DMS 273 (cell line): Measurements from ENCODE around the gene SUN1.
"Not testable (repeated sequence)": the region's sequence is repeated elsewhere in the genome, so short reads cannot be mapped to it uniquely, and the experiment has no call there.

Experiments
- DNase-seq: peaks from one replicate; lab custom pipeline; 2025; ENCODE audit not compliant: unreplicated experiment; lab: John Stamatoyannopoulos, UW

SUN1 gene

DNA sequence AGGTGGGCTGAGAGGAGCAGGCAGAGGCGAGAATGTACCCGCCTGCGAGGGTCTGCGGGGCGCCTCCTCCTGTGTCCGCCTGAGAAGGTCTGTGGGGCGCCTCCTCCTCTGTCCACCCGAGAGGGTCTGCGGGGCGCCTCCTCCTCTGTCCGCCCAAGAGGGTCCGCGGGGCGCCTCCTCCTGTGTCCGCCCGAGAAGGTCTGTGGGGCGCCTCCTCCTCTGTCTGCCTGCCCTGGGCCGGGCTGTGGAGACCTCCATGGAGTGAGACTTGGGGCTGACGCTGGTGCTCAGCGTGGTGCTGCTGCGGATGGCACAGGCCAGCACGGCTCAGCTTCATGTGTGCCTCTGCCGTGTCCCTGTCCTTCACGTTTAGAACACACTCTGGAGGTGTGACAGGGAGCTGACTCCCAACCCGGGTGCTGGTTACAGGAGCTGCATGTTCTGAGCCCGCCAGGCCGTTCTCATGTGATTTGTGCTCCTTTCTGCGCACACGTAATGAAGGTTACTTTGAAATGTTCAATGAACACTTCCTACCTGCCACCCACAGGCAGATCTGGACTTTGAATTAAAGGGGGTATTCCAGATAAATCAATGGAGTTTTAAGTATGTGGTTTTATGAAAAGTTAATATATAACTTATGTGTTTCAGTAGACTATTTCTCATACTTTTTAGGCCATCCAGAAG, 23.6 kb downstream of the SUN1 start:
- DNase-seq = no peak

DNA sequence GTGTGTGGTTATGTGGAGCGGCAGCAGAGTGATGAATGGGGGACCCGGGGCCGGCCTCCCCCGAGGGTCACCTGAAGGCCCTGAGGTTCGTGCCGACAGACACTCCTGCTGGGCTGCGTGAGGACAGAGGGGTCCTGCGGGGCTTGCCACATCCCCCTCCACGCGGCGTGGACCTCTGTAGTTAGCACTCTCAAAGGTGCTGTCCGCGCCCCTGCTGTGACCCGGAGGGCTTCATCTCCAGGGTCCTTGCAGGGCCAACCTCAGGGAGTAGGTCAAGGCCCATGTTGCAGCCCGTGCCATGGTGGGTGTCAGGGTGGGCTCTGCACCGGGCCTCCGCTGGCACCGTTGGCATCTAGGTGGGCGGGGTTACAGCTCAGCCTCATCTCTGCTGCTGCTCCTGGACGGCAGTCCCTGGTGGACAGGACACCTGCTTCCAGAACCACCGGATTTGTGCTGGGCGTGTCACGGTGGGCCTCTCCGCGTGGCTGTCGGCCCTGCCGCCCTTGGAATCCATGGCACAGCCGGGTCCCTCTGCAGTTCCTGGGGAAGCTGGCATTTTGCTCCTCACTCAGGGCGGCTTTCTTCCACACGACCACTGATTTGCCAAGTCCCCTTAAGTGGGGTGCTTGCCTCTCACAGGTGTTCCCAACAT, 24.3 kb downstream of the SUN1 start:
- DNase-seq = no peak

GRCh38 chr7:857661-858060, 25.4 kb downstream of the SUN1 start:
- no peak for DNase-seq

DNA sequence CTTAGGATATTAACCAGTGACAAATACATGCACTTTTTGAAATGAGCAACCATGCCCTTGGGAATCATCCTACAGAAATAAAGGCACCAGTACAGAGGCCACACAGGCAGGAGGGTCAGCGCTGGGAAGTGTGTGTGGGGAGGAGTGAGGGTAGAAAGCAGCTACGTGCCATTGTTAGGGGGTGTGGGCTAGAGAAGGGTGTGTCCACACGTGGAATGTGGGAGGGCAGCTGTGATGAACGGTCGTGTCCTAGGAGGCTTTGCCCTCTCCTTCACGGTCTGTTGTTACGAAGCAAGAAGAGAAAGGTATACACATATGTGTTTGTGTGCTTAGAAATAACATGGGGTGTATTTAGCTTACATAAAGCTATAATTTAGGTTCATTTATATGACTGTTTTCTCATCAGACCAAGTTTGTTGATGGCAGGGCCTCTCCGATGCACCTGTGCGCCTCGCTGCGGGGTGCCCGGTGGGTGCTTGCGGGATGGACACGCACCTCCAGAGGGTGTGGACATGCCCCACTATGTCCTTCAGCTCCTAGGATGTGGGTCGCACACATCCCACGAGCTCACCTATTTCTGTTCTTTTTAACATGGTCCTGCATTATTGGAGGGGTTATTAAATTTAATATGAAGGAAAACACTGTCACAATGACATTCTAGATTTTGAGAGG, 27.2 kb downstream of the SUN1 start:
- DNase-seq = no peak

GRCh38 chr7:860149-860548, 27.9 kb downstream of the SUN1 start:
- no peak for DNase-seq

GRCh38 chr7:861222-861621, 28.9 kb downstream of the SUN1 start:
- no peak for DNase-seq

- no peak for DNase-seq
These were observed 29.9 kb downstream of the SUN1 start for GRCh38 chr7:862157-862556.

DNA sequence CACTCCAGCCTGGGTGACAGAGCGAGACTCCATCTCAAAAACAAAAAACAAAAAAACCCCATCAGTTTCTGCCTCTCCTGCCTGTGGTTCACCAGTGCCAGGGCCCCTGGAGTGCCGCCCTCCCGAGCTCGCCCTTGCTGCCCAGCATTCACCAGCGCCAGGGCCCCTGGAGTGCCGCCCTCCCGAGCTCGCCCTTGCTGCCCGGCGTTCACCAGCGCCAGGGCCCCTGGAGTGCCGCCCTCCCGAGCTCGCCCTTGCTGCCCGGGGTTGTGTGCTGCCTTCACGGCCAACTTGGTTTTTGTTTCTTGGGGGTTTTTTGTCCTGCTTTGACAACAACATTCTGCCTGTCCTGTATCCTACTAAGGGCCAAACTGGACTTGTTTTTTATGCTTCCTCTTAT, 30.8 kb downstream of the SUN1 start:
- DNase-seq = no peak

DNA sequence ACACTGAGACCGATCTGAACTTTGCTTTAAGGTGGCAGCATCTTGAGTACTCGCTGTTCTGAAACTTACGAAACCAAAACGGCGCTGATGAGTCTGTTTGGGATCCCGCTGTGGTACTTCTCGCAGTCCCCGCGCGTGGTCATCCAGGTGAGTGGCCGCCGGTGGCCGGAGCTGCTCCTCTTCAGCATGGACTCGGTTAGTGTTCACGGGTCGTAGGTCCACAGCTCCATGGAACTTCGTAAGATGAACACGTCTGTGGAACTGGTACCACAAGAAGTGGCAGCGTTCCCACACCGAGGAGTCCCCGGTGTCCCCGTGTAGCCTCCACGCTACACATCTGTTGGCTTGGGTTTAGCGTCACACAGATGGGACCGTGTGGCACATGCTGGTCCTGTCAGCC, 33.6 kb downstream of the SUN1 start:
- no peak for DNase-seq

DNA sequence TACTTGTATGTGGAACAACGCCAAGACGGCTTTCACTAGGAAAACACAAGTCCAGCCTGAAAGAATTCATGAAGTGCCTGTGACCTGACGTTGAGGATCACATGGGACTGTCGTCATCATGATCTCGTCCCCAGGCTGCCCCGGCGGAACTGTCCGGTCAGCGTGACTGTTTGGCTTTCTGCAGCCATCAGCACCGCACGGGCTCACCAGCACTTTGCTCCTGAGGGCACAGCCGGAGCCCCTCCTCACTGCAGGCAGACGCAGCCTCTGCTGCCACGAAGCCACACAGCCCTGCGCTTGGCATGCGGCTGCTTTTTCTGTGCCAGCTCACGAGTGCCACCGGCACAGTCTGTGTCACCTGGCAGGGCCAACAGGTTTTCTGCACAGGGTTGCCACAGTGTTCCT, 34.7 kb downstream of the SUN1 start:
- no peak for DNase-seq

DNA sequence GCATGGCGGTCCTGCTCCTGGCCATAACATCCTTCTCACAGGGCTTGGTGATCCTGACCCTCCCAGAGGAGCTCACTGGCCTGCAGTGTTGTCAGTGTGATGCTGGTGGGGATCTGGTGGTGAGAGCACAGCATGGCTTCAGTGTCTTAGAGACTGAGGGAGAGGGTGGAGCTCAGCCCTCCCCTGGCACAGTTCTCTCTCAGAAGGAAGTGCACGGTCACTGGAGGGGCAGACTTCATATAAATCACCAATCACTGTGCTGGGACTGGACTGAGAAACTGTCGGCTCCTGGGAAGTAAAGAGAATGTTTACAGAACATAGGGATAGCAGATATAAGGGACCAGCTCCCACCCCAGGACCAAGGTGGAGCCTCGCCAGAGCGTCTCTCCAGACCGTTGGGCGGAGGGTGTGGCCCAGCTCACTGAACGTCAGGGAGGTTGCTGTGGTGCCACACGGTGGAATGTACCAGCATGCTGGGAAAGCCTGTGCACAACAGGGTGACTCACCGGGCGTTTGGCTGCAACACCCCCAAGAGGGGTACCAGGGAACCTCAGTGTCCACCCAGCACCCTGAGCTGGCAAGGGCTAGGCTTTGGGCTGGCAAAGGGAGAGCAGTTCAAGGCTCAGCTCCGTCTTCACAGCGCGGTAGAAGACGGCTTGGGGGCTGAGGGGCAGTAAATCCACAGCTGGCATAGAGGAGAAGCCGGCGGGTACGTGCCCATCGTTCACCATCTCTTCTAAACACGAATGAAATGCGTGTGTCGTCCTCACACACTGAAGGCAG, 35.3 kb downstream of the SUN1 start:
- DNase-seq = no peak

- no peak for DNase-seq
These were observed 35.9 kb downstream of the SUN1 start for GRCh38 chr7:868189-868486.

DNA sequence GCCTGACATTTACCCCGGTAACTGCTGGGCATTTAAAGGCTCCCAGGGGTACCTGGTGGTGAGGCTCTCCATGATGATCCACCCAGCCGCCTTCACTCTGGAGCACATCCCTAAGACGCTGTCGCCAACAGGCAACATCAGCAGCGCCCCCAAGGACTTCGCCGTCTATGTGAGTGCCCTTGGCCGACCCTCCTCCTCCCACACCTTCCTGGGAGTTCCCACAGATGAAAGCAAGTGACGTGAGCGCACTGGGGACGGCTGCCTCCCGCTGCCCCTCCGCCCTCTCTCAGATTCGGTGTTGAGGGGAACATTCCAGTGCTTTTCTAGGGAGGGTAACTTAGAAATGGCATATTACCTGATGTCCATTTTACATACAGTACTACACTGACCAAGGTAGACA, 37.1 kb downstream of the SUN1 start:
- DNase-seq = no peak

- no peak for DNase-seq
These were observed 39.7 kb downstream of the SUN1 start for GRCh38 chr7:871900-872537.

- DNase-seq = not testable (repeated sequence)
These were observed 40.4 kb downstream of the SUN1 start for GRCh38 chr7:872685-873084.

GRCh38 chr7:873367-874002, 41.2 kb downstream of the SUN1 start:
- peak; percentile 97 for DNase-seq

GRCh38 chr7:874031-874749, 41.9 kb downstream of the SUN1 start:
- DNase-seq = no peak

DNA sequence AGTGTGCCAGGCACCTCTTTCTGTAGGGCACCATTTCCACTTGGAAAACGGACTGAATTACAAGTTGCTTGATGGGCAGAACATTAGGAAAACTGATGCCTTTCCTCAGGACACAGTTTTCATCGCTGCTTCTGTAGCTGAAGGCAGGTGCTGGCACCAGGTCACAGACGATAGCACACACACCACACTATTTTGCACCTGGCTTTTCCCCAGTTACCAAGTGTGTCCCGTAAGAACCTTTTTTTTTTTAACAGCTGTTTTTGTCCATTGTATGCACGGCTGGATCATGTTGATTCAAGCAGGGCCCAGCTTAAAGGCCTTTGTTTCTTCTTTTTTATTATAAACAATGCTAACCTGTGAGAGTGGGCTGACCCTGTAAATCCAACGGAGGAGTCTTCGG, 42.8 kb downstream of the SUN1 start:
- no peak for DNase-seq

- no peak for DNase-seq
These were observed 43.3 kb downstream of the SUN1 start for GRCh38 chr7:875476-876076.
